Activated CD8-positive, alpha-beta memory T cell treated with anti-CD3 and anti-CD28 coated beads for 36 hours (primary cell): Measurements from ENCODE around the gene FAM53B. TPM values are rescaled to one million over a fixed set of nuclear protein-coding genes. Genes with fewer than 3 reads are reported as not detected.

Experiments used
- CTCF ChIA-PET: fragments of 350-600 bp; sonication (Branson Sonifier 250); formaldehyde crosslinking; loops from one replicate; lab custom pipeline; 2021; ENCODE audit warnings: antibody characterized with exemption; lab: Charles Lee
- POLR2A ChIA-PET: fragments of 350-600 bp; sonication (Branson Sonifier 250); formaldehyde crosslinking; loops from one replicate; lab custom pipeline; 2021; ENCODE audit warnings: antibody characterized with exemption; lab: Charles Lee
- total RNA-seq, 2 experiments: library from RNA; stranded (reverse); gene quantifications; one replicate each; pipeline ENCODE4 v1.2.3, GENCODE V29; 2021

Gene FAM53B
- total RNA-seq, 2 experiments from 2014 or later = 20.6 to 21.5 TPM

GRCh38 chr10:124706462-124707143 is 37.6 kb downstream of the FAM53B start:
- ChIA-PET POLR2A (interaction anchor here (1.2 to 3.5 kb wide), 3 partner anchors 10 to 18 kb away, joined by 3 to 13 read pairs (median 4); no protein-coding TSS in a partner anchor), CTCF (interaction anchor here (0.9 to 14.5 kb wide), 8 partner anchors 9 to 94 kb away, joined by 3 to 146 read pairs (median 5); no protein-coding TSS in a partner anchor)

- ChIA-PET POLR2A (interaction anchor here (1.3 to 3.5 kb wide), 2 partner anchors 9 to 17 kb away, joined by 4 to 13 read pairs; no protein-coding TSS in a partner anchor), CTCF (interaction anchor here (0.6 to 14.5 kb wide), 9 partner anchors 9 to 121 kb away, joined by 3 to 146 read pairs (median 5); no protein-coding TSS in a partner anchor)
Measured at GRCh38 chr10:124705817-124706461, 38.2 kb downstream of the FAM53B start.

GRCh38 chr10:124705381-124705740 is 38.8 kb downstream of the FAM53B start:
- CTCF ChIA-PET = interaction anchor here (0.6 to 14.5 kb wide), 9 partner anchors 8 to 122 kb away, joined by 3 to 146 read pairs (median 5); no protein-coding TSS in a partner anchor
- POLR2A ChIA-PET = interaction anchor here (1.3 to 3.5 kb wide), 2 partner anchors 8 to 18 kb away, joined by 4 to 13 read pairs; no protein-coding TSS in a partner anchor

- ChIA-PET CTCF (interaction anchor here (0.8 to 14.5 kb wide), 7 partner anchors 8 to 56 kb away, joined by 3 to 146 read pairs (median 5); no protein-coding TSS in a partner anchor), POLR2A (interaction anchor here (1.0 kb wide), 1 partner anchor 14 kb away, joined by 3 read pairs; no protein-coding TSS in a partner anchor)
Measured at GRCh38 chr10:124704428-124705380, 39.5 kb downstream of the FAM53B start.

- POLR2A ChIA-PET = interaction anchor here (1.0 kb wide), 1 partner anchor 14 kb away, joined by 3 read pairs; no protein-coding TSS in a partner anchor
- CTCF ChIA-PET = interaction anchor here (0.8 to 14.5 kb wide), 2 partner anchors 10 to 13 kb away, joined by 3 to 146 read pairs; no protein-coding TSS in a partner anchor
Measured at GRCh38 chr10:124703778-124704427, 40.3 kb downstream of the FAM53B start.

DNA sequence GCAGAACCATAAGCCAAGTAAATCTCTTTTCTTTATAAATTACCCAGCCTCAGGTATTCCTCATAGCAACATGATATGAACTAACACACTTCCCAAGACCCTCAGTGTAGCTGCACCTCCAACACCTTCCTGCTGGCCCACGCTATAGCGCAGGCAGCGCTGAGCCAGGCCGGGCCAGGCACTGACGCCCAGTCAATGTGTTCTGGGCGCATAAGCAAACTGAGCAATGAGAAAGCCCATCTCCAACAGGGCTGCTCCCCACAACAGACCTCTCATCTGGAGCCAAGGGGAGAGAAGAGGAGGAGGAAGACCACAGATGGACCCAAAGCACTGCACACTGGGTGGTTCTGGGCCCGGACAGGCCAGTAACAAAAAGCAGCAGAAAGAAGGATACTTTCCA is 40.8 kb downstream of the FAM53B start:
- ChIA-PET POLR2A (no interaction called here), CTCF (interaction anchor here (0.8 to 14.5 kb wide), 3 partner anchors 10 to 14 kb away, joined by 3 to 146 read pairs (median 14); no protein-coding TSS in a partner anchor)

DNA sequence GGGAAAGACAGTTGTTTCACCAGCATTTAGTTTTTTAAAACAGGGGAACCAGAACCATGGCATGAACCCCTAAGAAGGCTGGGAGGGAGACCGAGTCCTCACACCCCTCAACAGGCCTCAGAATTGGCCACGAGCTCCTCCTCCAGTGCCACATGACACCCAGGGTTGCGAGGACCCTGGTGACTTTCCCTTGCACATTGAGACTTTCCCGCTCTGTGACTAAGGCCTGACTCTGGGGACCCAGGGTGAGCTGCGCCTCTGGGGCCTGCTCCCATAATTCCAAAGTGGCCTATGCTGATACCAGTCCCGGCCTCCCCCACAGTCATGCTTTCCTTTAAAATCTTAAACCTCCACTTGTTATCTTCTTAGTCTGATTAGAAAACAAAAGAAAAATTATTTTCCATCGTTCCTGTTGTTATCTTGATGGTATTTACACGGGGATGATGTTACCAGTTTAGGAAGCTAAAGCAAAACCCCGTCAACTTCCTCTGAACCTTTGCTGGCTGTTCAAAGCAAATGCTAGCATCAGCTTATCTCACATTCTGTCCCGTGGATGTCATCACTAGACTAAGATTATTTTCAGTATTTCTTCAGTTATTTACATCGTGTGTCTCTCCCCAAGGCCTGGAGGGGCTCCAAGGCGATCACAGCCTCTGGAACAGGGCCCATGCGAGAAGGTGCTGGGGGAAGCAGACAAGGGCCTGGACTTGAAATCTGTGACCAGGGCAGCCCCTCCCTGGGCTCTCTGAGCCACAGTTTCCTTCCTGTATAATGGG is 42.1 kb downstream of the FAM53B start:
- POLR2A ChIA-PET = interaction anchor here (1.0 to 2.6 kb wide), 3 partner anchors 14 to 39 kb away, joined by 5 to 26 read pairs (median 12); no protein-coding TSS in a partner anchor
- CTCF ChIA-PET = interaction anchor here (0.6 to 14.5 kb wide), 5 partner anchors 9 to 70 kb away, joined by 3 to 146 read pairs (median 4); no protein-coding TSS in a partner anchor

DNA sequence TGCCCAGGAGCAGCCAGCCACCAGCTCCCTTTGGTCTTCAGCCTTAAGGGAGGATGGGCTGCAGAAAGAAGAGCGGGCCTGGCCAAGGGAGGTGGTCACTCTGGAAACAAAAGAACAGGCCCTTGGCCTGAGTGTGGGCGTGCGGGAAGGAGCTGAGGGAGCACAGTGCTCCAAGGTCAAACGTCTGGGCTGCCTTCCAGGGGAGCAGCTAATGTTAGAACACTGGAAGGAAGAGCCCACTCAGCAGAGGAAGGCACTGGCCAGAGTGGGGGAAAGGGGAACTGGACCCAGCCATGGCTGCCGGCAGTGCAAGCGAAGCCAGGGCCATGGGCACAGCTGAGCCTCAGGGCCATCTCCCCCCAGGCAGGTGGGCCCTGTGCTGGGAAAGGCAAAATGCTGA is 42.7 kb downstream of the FAM53B start:
- CTCF ChIA-PET = interaction anchor here (0.5 to 14.5 kb wide), 5 partner anchors 12 to 160 kb away, joined by 3 to 146 read pairs (median 4); no protein-coding TSS in a partner anchor
- POLR2A ChIA-PET = interaction anchor here (1.0 to 2.6 kb wide), 3 partner anchors 13 to 38 kb away, joined by 5 to 26 read pairs (median 12); no protein-coding TSS in a partner anchor

- ChIA-PET CTCF (interaction anchor here (0.5 to 14.5 kb wide), 3 partner anchors 12 to 161 kb away, joined by 3 to 146 read pairs (median 14); no protein-coding TSS in a partner anchor), POLR2A (interaction anchor here (1.8 to 2.6 kb wide), 2 partner anchors 13 to 17 kb away, joined by 12 to 26 read pairs; no protein-coding TSS in a partner anchor)
Measured at GRCh38 chr10:124701038-124701365, 43.2 kb downstream of the FAM53B start.

- ChIA-PET POLR2A (interaction anchor here (1.8 to 2.6 kb wide), 2 partner anchors 12 to 17 kb away, joined by 12 to 26 read pairs; no protein-coding TSS in a partner anchor), CTCF (interaction anchor here (3.1 to 14.5 kb wide), 2 partner anchors 11 to 16 kb away, joined by 14 to 146 read pairs; no protein-coding TSS in a partner anchor)
Measured at GRCh38 chr10:124700293-124701037, 43.7 kb downstream of the FAM53B start.

- POLR2A ChIA-PET = no interaction called here
Measured at GRCh38 chr10:124699471-124700292, 44.5 kb downstream of the FAM53B start.

GRCh38 chr10:124698545-124699469 is 45.4 kb downstream of the FAM53B start:
- CTCF ChIA-PET = interaction anchor here (0.7 to 14.5 kb wide), 4 partner anchors 10 to 50 kb away, joined by 3 to 146 read pairs (median 7); no protein-coding TSS in a partner anchor
- POLR2A ChIA-PET = interaction anchor here (1.0 to 3.6 kb wide), 6 partner anchors 10 to 51 kb away, joined by 3 to 51 read pairs (median 9); no protein-coding TSS in a partner anchor

More at GRCh38 chr10:124699471-124700292, 44.5 kb downstream of the FAM53B start:
- CTCF ChIA-PET = interaction anchor here (14.5 kb wide), 1 partner anchor 17 kb away, joined by 146 read pairs; no protein-coding TSS in a partner anchor

DNA sequence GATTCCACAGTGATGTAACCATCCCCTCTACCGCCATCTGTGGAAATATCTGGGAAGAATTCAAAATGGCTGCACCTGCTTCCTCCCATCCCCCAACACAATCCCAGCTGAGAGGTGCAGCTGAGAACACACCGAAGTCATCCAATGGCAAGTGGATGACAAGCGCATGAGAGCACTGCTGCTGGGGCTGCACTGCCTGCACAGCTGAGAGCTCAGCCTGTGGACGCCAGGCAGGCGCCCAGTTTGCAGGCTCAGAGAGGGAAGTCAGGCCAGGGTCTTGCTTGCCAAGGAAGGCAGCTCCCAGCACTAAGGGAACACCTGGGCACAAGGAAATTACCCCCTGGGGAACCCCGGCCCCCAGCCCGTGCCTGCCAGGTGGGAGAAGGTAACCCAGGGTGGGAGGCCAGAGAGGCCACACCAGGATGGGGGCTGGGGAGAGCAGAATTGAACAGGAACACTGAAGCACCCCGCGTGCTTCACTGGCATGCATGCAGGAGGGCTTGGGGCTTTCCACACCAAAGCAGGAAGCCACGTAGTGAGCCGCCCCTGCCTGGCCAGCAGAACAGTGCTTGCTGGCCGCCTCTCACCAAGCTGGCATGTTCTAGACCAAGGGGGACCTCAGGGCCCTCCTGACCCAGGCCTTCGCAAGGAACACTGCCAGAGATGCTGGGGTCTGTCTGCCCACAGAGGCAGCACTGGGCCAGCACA is 46.2 kb downstream of the FAM53B start:
- CTCF ChIA-PET = interaction anchor here (0.7 to 14.5 kb wide), 6 partner anchors 8 to 49 kb away, joined by 3 to 146 read pairs (median 5); no protein-coding TSS in a partner anchor

More for the DNA sequence above, 46.2 kb downstream of the FAM53B start:
- POLR2A ChIA-PET = interaction anchor here (0.9 to 3.6 kb wide), 11 partner anchors 9 to 51 kb away, joined by 3 to 51 read pairs (median 8); no protein-coding TSS in a partner anchor
